NCI-H526 treated with DMSO at 0.1 percent for 48 hours (cell line): Measurements from ENCODE around the gene CLCN5.
"Not testable (repeated sequence)": the region's sequence is repeated elsewhere in the genome, so short reads cannot be mapped to it uniquely, and the experiment has no call there.

Experiments
- DNase-seq: peaks from one replicate; lab custom pipeline; 2025; lab: John Stamatoyannopoulos, UW

Gene CLCN5

GRCh38 chrX:49995795-49996455 lies 73.5 kb downstream of the CLCN5 start:
- DNase-seq: no peak

- DNase-seq: no peak
Observed at GRCh38 chrX:49996474-49996873, 74.1 kb downstream of the CLCN5 start.

- DNase-seq: no peak
Observed at GRCh38 chrX:49999087-49999486, 76.7 kb downstream of the CLCN5 start.

- DNase-seq: no peak
Observed at GRCh38 chrX:50000937-50001542, 78.6 kb downstream of the CLCN5 start.

GRCh38 chrX:50002067-50002714 lies 79.8 kb downstream of the CLCN5 start:
- no peak for DNase-seq

- no peak for DNase-seq
Observed at GRCh38 chrX:50003467-50003866, 81.1 kb downstream of the CLCN5 start.

- DNase-seq: no peak
Observed at GRCh38 chrX:50003927-50004326, 81.5 kb downstream of the CLCN5 start.

- DNase-seq: not testable (repeated sequence)
Observed at GRCh38 chrX:50025591-50025990, 103.2 kb downstream of the CLCN5 start.

- no peak for DNase-seq
Observed at GRCh38 chrX:50035126-50035525, 112.7 kb downstream of the CLCN5 start.

GRCh38 chrX:50036426-50036825 lies 114.0 kb downstream of the CLCN5 start:
- DNase-seq: no peak

GRCh38 chrX:50045823-50046222 lies 123.4 kb downstream of the CLCN5 start:
- DNase-seq: no peak

- DNase-seq: no peak
Observed at GRCh38 chrX:50049228-50049627, 126.8 kb downstream of the CLCN5 start.

GRCh38 chrX:50054147-50054546 lies 131.8 kb downstream of the CLCN5 start:
- DNase-seq: no peak

GRCh38 chrX:50066318-50066937 lies 144.0 kb downstream of the CLCN5 start:
- no peak for DNase-seq

- DNase-seq: no peak
Observed at GRCh38 chrX:50067435-50068284, 145.3 kb downstream of the CLCN5 start.

- DNase-seq: no peak
Observed at GRCh38 chrX:50068285-50068563, 145.8 kb downstream of the CLCN5 start.

GRCh38 chrX:50068893-50069292 lies 146.5 kb downstream of the CLCN5 start:
- DNase-seq: no peak

GRCh38 chrX:50071494-50071893 lies 149.1 kb downstream of the CLCN5 start:
- no peak for DNase-seq

- no peak for DNase-seq
Observed at GRCh38 chrX:50072110-50072509, 149.7 kb downstream of the CLCN5 start.

- DNase-seq: no peak
Observed at GRCh38 chrX:50073601-50074000, 151.2 kb downstream of the CLCN5 start.

GRCh38 chrX:50075630-50076339 lies 153.4 kb downstream of the CLCN5 start:
- DNase-seq: no peak
